GM18951 (cell line): ENCODE data around the gene POLA1.

Source experiments
- POLR2A ChIP-seq: IDR thresholded peaks from 4 replicates; pipeline ENCODE4 v1.6.1; 2011; ENCODE audit warnings: mild to moderate bottlenecking; ENCODE audit not compliant: insufficient read length, insufficient read depth; ENCODE audit errors: extremely low read depth
- in situ Hi-C: fragments of 300-500 bp; cut with MboI; formaldehyde crosslinking; loops from one replicate; pipeline ENCODE4 v1.12.0; 2022; ENCODE audit warnings: low sequenced_read_pairs, mixed read lengths, inconsistent platforms; ENCODE audit not compliant: unreplicated experiment

The POLA1 gene

GRCh38 chrX:24728530-24728929 lies 34.8 kb downstream of the POLA1 start:
- no peak for TF ChIP-seq POLR2A
- in situ Hi-C loops = no loop called here

- in situ Hi-C loops = no loop called here
- no peak for TF ChIP-seq POLR2A
Measured at GRCh38 chrX:24732766-24733500, 39.2 kb downstream of the POLA1 start.

- in situ Hi-C loops = no loop called here
- no peak for TF ChIP-seq POLR2A
Measured at GRCh38 chrX:24741330-24741729, 47.6 kb downstream of the POLA1 start.

- in situ Hi-C loops = no loop called here
- no peak for TF ChIP-seq POLR2A
Measured at GRCh38 chrX:24748196-24748595, 54.5 kb downstream of the POLA1 start.

- TF ChIP-seq POLR2A = no peak
Measured at GRCh38 chrX:24759786-24760185, 66.1 kb downstream of the POLA1 start.

GRCh38 chrX:24760363-24761000 lies 66.8 kb downstream of the POLA1 start:
- TF ChIP-seq POLR2A = no peak
- in situ Hi-C loops = no loop called here

More at GRCh38 chrX:24759786-24760185, 66.1 kb downstream of the POLA1 start:
- in situ Hi-C loops = no loop called here

- in situ Hi-C loops = no loop called here
- TF ChIP-seq POLR2A = no peak
Measured at GRCh38 chrX:24761306-24761705, 67.6 kb downstream of the POLA1 start.

- in situ Hi-C loops = no loop called here
- TF ChIP-seq POLR2A = no peak
Measured at GRCh38 chrX:24763989-24764388, 70.3 kb downstream of the POLA1 start.

GRCh38 chrX:24767557-24767956 lies 73.8 kb downstream of the POLA1 start:
- in situ Hi-C loops = no loop called here
- no peak for TF ChIP-seq POLR2A

GRCh38 chrX:24768556-24768955 lies 74.8 kb downstream of the POLA1 start:
- TF ChIP-seq POLR2A = no peak
- in situ Hi-C loops = no loop called here

- in situ Hi-C loops = no loop called here
- TF ChIP-seq POLR2A = no peak
Measured at GRCh38 chrX:24774650-24775049, 80.9 kb downstream of the POLA1 start.

- in situ Hi-C loops = no loop called here
- no peak for TF ChIP-seq POLR2A
Measured at GRCh38 chrX:24775891-24776290, 82.2 kb downstream of the POLA1 start.

- in situ Hi-C loops = no loop called here
- TF ChIP-seq POLR2A = no peak
Measured at GRCh38 chrX:24777660-24778059, 83.9 kb downstream of the POLA1 start.

- no peak for TF ChIP-seq POLR2A
Measured at GRCh38 chrX:24782011-24782410, 88.3 kb downstream of the POLA1 start.

GRCh38 chrX:24789047-24789446 lies 95.3 kb downstream of the POLA1 start:
- TF ChIP-seq POLR2A = no peak

More at GRCh38 chrX:24782011-24782410, 88.3 kb downstream of the POLA1 start:
- in situ Hi-C loops = no loop called here

GRCh38 chrX:24790166-24790565 lies 96.4 kb downstream of the POLA1 start:
- TF ChIP-seq POLR2A = no peak

More at GRCh38 chrX:24789047-24789446, 95.3 kb downstream of the POLA1 start:
- in situ Hi-C loops = no loop called here

More at GRCh38 chrX:24790166-24790565, 96.4 kb downstream of the POLA1 start:
- in situ Hi-C loops = no loop called here
